CD4-positive, alpha-beta T cell treated with Interferon gamma for 1 hour (primary cell): ENCODE results near the gene TBC1D20.
A peak's percentile ranks its signal among the peaks of the same experiment; 100 is the strongest.
"Not testable (repeated sequence)": the region's sequence is repeated elsewhere in the genome, so short reads cannot be mapped to it uniquely, and the experiment has no call there.

Source experiments
- DNase-seq: peaks from one replicate; pipeline ENCODE4 v3.0.0-alpha.2; 2020

The TBC1D20 gene

GRCh38 chr20:475463-476357 is 13.4 kb upstream of the TBC1D20 start:
- DNase-seq = no peak

GRCh38 chr20:474581-474980 is 12.2 kb upstream of the TBC1D20 start:
- DNase-seq = no peak

GRCh38 chr20:472889-473292 is 10.6 kb upstream of the TBC1D20 start:
- DNase-seq = no peak

- DNase-seq = no peak
These were observed 10.0 kb upstream of the TBC1D20 start for GRCh38 chr20:472137-472846.

GRCh38 chr20:469746-470490 is 7.6 kb upstream of the TBC1D20 start:
- no peak for DNase-seq

GRCh38 chr20:467755-468154 is 5.4 kb upstream of the TBC1D20 start:
- no peak for DNase-seq

- DNase-seq = peak; percentile 40
These were observed 807 bp downstream of the TBC1D20 start for GRCh38 chr20:461254-462198.

- no peak for DNase-seq
These were observed 1.6 kb downstream of the TBC1D20 start for GRCh38 chr20:460707-461106.

GRCh38 chr20:460180-460579 is 2.2 kb downstream of the TBC1D20 start:
- DNase-seq = no peak

- DNase-seq = no peak
These were observed 3.6 kb downstream of the TBC1D20 start for GRCh38 chr20:458776-459175.

- DNase-seq = no peak
These were observed 7.4 kb downstream of the TBC1D20 start for GRCh38 chr20:454951-455350.

- DNase-seq = not testable (repeated sequence)
These were observed 10.3 kb downstream of the TBC1D20 start for GRCh38 chr20:452021-452420.

- no peak for DNase-seq
These were observed 16.6 kb downstream of the TBC1D20 start for GRCh38 chr20:445514-446336.

GRCh38 chr20:444862-445426 is 17.4 kb downstream of the TBC1D20 start:
- DNase-seq = no peak

- no peak for DNase-seq
These were observed 18.2 kb downstream of the TBC1D20 start for GRCh38 chr20:444117-444516.

GRCh38 chr20:443223-443775 is 19.0 kb downstream of the TBC1D20 start:
- no peak for DNase-seq

GRCh38 chr20:440636-441035 is 21.7 kb downstream of the TBC1D20 start:
- no peak for DNase-seq

- DNase-seq = no peak
These were observed 22.2 kb downstream of the TBC1D20 start for GRCh38 chr20:440148-440547.

GRCh38 chr20:438571-439469 is 23.5 kb downstream of the TBC1D20 start:
- peak; percentile 41 for DNase-seq
